SJCRH30 (cell line): ENCODE data around the gene LSP1. TPM values are rescaled to one million over a fixed set of nuclear protein-coding genes. Genes with fewer than 3 reads are reported as not detected.

Experiments
- DNase-seq, 2 experiments: peaks; one replicate each; pipeline ENCODE4 v3.0.0-alpha.2; 2015 to 2020
- H3K27ac ChIP-seq: fragments of 250-450 bp; sonication (Bioruptor Pico); 2 replicates; pipeline ENCODE4 v1.5.1; 2020; ENCODE audit warnings: mild to moderate bottlenecking, moderate library complexity
- H3K27me3 ChIP-seq: fragments of 250-450 bp; sonication (Bioruptor Pico); 2 replicates; pipeline ENCODE4 v1.5.1; 2020; ENCODE audit warnings: mild to moderate bottlenecking, moderate library complexity
- H3K36me3 ChIP-seq: fragments of 250-450 bp; sonication (Bioruptor Pico); 2 replicates; pipeline ENCODE4 v1.5.1; 2020; ENCODE audit warnings: mild to moderate bottlenecking, moderate library complexity
- H3K4me1 ChIP-seq: fragments of 250-450 bp; sonication (Bioruptor Pico); 2 replicates; pipeline ENCODE4 v1.5.1; 2020; ENCODE audit warnings: mild to moderate bottlenecking, moderate library complexity
- H3K4me3 ChIP-seq: fragments of 250-450 bp; sonication (Bioruptor Pico); 2 replicates; pipeline ENCODE4 v1.5.1; 2020; ENCODE audit warnings: mild to moderate bottlenecking, moderate library complexity
- H3K9me3 ChIP-seq: fragments of 250-450 bp; sonication (Bioruptor Pico); replicated peaks from 2 replicates; pipeline ENCODE4 v1.5.1; 2020; ENCODE audit warnings: mild to moderate bottlenecking, moderate library complexity
- total RNA-seq: library from RNA; depleted of rRNA; stranded (reverse); fragments of >200 nt; shearing (Covaris generic); gene quantifications from 2 replicates; pipeline ENCODE4 v1.2.3, GENCODE V29; 2014

Gene LSP1
- total RNA-seq, 1 experiment from 2014 or later, result 15.0 TPM

DNA sequence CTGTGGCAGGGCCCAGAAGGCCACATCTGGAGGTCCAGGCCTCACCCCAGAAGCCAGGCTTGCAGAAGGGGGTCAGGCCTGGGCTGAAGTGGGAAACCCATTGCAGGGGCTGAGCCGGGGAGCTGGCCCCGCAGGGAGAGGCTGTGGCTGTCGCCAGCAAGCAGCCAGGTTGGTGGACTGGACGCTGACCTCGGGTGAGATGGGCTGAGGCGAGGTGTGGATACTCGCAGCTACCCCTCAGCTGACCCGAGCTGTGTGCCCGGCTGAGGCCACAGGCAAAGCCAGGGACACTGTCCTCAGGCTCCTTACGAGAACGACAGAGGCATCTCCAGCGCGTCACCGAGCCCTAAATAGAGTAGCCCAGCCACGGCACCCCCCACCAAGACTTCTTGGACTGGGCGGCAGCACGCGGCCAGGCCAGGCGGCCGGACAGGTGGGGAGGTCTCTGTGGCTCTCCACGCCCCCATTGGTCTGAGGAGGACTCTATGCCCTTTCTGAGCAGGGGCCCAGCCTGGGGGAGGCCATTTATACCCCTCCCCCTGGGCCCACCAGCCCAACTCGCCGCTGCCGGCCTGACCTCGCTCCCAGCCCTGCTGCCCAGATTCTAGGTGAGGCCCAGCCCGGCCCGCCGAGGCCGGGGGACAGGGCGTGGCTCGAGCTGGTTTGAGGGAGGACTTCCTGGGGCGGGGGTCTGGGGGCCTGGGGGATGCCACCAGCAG is 14.3 kb upstream of the LSP1 start, which contains the start of gene TNNI2:
Gene TNNI2 (plus strand): TSS at position 556 of the 719 bp plus-strand sequence. CDS start 716 bp downstream, outside the sequence.
- H3K36me3 ChIP-seq, result no peaks in the 10 kb centered on the region
- peak; percentile 40 to 49 for DNase-seq
- H3K4me3 ChIP-seq, result no peak within 1 kb of the TSS
- H3K4me1 ChIP-seq, result peaks cover 46% of the 10 kb centered on the region
- H3K9me3 ChIP-seq, result no peaks in the 10 kb centered on the region
- peak within 1 kb of the TSS; percentile 67 for H3K27ac ChIP-seq
- no peaks in the 10 kb centered on the region for H3K27me3 ChIP-seq

DNA sequence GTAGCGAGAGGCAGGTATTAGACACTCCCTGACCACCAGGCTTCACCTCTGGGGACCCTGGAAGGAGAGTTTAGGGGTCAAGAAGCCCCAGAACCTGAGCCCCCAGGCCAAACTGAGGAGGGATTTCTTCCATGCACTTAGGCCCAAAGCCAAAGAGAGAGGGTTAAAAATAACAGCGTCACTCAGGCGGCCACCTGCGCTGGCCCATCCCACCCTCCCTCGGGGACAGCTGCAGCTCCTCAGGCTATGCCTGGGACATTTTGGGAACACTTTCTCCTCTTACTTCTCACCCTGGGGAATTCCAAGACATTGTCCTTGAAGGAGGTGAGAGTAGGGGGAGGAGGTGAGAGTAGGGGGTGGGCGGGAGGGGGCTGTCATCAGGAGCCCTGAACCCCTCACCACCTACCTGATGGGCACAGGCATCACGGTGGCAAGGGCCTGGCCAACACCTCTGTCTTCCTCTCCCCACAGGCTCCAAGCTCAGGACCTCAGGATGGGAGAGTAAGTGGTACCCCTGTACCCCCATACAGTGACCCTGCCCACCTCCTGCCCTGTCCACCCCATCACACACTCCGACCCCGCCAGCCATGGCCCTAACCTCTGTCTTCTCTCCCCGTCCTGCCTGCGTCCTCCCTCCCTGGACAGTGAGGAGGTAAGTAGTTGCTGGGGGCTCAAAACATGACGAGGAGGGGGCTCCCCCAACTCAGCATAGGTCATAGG is 13.5 kb upstream of the LSP1 start:
- H3K36me3 ChIP-seq, result no peaks in the 10 kb centered on the region
- DNase-seq, result peak; percentile 70 to 81
- H3K9me3 ChIP-seq, result no peaks in the 10 kb centered on the region
- no peak overlapping the region for H3K4me3 ChIP-seq
- no peaks in the 10 kb centered on the region for H3K27me3 ChIP-seq
- peak overlapping the region; percentile 67 for H3K27ac ChIP-seq
- H3K4me1 ChIP-seq, result peaks cover 38% of the 10 kb centered on the region

DNA sequence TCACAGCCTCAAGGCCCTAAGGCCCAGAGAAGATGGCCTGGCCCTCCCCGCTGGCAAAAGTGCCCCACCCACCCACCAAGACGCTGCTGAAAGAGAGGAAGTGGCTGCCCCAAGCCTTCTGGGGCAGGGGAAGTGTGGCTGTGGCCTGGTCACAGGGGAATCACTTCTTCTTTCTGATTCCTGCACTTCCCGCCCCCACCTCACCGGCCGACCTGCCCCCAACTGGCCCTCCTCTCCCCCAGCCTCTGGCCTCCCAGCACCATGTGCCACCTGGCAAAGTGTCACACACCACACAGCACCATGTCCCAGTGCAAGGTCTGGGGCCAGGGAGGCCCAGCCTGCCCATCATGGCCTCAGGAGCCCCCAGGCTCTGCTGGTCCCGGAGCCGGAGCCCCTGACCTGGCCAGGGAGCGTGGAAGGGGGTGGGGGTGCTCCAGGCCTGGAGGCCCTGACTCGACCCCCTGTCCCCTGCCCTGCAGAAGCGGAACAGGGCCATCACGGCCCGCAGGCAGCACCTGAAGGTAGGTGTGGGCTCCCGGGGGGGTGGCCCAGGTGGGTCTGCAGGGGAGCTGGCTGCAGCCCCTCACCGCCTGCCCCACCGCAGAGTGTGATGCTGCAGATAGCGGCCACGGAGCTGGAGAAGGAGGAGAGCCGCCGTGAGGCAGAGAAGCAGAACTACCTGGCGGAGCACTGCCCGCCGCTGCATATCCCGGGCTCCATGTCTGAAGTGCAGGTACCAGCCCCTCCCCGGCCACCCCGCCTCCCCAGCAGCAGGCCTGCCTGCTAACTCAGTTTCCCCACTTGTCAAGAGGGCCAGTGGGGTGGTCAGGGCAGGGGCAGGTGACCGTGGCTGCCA is 12.7 kb upstream of the LSP1 start:
- Histone ChIP-seq H3K36me3 (no peaks in the 10 kb centered on the region), H3K27ac (peak overlapping the region; percentile 67), H3K4me3 (no peak overlapping the region), H3K27me3 (peaks cover 6% of the 10 kb centered on the region; the same call in 1 of the 2 replicates), H3K4me1 (peaks cover 38% of the 10 kb centered on the region), H3K9me3 (no peaks in the 10 kb centered on the region)
- DNase-seq, result no peak

DNA sequence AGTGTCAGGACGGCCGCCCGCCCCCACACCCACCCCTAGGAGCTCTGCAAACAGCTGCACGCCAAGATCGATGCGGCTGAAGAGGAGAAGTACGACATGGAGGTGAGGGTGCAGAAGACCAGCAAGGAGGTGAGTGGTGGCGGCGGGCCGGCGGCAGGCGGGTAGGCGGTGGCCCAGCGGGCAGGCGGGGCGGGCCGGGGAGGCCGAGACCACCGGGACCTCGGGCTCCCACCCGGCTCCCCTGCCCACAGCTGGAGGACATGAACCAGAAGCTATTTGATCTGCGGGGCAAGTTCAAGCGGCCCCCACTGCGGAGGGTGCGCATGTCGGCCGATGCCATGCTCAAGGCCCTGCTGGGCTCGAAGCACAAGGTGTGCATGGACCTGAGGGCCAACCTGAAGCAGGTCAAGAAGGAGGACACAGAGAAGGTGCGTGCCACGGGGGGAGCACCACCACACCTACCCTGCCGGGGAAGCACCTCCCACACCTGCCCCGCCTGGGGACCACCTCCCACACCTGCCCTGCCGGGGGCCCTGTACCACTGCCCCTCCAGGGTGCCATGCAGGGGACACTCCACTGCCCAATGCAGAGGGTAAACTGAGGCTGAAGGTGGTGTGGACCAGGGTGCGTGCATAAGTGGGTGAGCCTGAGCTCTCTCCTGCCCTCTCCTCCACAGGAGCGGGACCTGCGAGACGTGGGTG is 12.0 kb upstream of the LSP1 start:
- no peak overlapping the region for H3K4me3 ChIP-seq
- no peak overlapping the region for H3K27ac ChIP-seq
- H3K9me3 ChIP-seq, result no peaks in the 10 kb centered on the region
- peaks cover 34% of the 10 kb centered on the region for H3K4me1 ChIP-seq
- no peaks in the 10 kb centered on the region for H3K36me3 ChIP-seq
- DNase-seq, result no peak
- peaks cover 11% of the 10 kb centered on the region; the same call in 1 of the 2 replicates for H3K27me3 ChIP-seq

GRCh38 chr11:1841511-1842148 is 11.3 kb upstream of the LSP1 start:
- Histone ChIP-seq H3K4me3 (no peak overlapping the region), H3K9me3 (no peaks in the 10 kb centered on the region), H3K27ac (no peak overlapping the region), H3K4me1 (peaks cover 38% of the 10 kb centered on the region), H3K27me3 (peaks cover 11% of the 10 kb centered on the region; the same call in 1 of the 2 replicates), H3K36me3 (no peaks in the 10 kb centered on the region)
- DNase-seq, result no peak

- H3K4me3 ChIP-seq, result no peak overlapping the region
- H3K27me3 ChIP-seq, result peaks cover 11% of the 10 kb centered on the region; the same call in 1 of the 2 replicates
- H3K4me1 ChIP-seq, result peaks cover 42% of the 10 kb centered on the region
- H3K9me3 ChIP-seq, result no peaks in the 10 kb centered on the region
- H3K27ac ChIP-seq, result no peak overlapping the region
- no peaks in the 10 kb centered on the region for H3K36me3 ChIP-seq
- DNase-seq, result no peak
Observed at GRCh38 chr11:1842149-1843097, 10.5 kb upstream of the LSP1 start.

GRCh38 chr11:1843098-1843473 is 9.8 kb upstream of the LSP1 start:
- Histone ChIP-seq H3K27ac (no peak overlapping the region), H3K4me1 (peaks cover 36% of the 10 kb centered on the region), H3K36me3 (no peaks in the 10 kb centered on the region), H3K27me3 (peaks cover 11% of the 10 kb centered on the region; the same call in 1 of the 2 replicates), H3K9me3 (no peaks in the 10 kb centered on the region), H3K4me3 (no peak overlapping the region)
- DNase-seq, result no peak

GRCh38 chr11:1843796-1844195 is 9.1 kb upstream of the LSP1 start:
- Histone ChIP-seq H3K27ac (no peak overlapping the region), H3K4me1 (peaks cover 28% of the 10 kb centered on the region), H3K27me3 (peaks cover 11% of the 10 kb centered on the region; the same call in 1 of the 2 replicates), H3K4me3 (no peak overlapping the region), H3K9me3 (no peaks in the 10 kb centered on the region), H3K36me3 (no peaks in the 10 kb centered on the region)
- DNase-seq, result no peak

GRCh38 chr11:1844221-1845094 is 8.4 kb upstream of the LSP1 start:
- Histone ChIP-seq H3K36me3 (no peaks in the 10 kb centered on the region), H3K9me3 (no peaks in the 10 kb centered on the region), H3K4me1 (peaks cover 24% of the 10 kb centered on the region), H3K4me3 (no peak overlapping the region), H3K27me3 (peaks cover 11% of the 10 kb centered on the region; the same call in 1 of the 2 replicates), H3K27ac (no peak overlapping the region)
- no peak for DNase-seq

GRCh38 chr11:1845095-1845429 is 7.8 kb upstream of the LSP1 start:
- no peak for DNase-seq
- H3K4me1 ChIP-seq, result peaks cover 18% of the 10 kb centered on the region

DNA sequence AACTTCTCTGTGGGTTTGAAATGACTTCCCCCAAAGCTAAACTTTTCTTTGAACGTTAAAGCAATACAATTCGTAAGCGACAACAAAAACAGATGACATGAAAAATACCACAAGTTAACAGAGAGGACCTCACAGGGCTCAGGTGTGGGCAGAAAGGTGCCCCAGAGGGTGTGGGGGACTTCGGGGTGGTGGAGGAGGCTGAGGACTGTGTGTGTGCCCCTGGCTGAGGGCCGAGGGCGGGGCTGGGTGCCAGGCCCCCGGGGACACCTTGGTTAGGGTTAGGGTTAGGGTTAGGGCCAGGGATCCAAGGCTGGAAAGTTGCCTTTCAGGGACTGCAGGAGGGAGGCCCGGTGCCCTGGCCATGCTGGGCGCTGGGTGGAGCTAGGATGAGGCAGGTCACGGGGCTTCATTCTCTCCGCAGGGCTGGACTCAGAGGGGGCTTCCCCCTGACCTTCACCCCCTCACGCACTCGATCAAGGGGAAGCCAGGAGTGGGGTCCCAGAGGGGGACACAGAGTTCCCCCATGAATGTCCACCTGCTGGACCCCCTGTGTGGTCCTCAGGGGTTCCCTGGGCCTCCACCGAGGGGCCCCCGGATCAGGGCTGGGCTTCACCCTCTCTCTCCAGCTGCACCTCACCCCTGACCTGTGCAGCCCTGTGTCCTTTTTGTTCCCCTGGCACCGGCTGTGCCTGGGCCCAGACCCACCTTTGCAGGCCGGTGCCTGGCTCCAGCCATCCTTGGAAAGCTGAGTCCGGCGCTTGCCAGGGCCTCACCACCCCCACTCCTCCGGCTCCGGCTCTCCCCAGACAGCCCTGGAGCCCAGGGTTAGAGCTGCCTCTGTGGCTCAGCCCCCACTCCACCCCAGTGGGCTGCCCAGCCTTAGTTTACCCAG is 7.1 kb upstream of the LSP1 start:
- H3K4me1 ChIP-seq, result peaks cover 17% of the 10 kb centered on the region
- no peak overlapping the region for H3K4me3 ChIP-seq
- no peak for DNase-seq
- H3K27me3 ChIP-seq, result peaks cover 11% of the 10 kb centered on the region; the same call in 1 of the 2 replicates
- no peaks in the 10 kb centered on the region for H3K9me3 ChIP-seq
- H3K27ac ChIP-seq, result no peak overlapping the region
- no peaks in the 10 kb centered on the region for H3K36me3 ChIP-seq

More at GRCh38 chr11:1845095-1845429, 7.8 kb upstream of the LSP1 start:
- Histone ChIP-seq H3K9me3 (no peaks in the 10 kb centered on the region), H3K27me3 (peaks cover 11% of the 10 kb centered on the region; the same call in 1 of the 2 replicates), H3K4me3 (no peak overlapping the region), H3K27ac (no peak overlapping the region), H3K36me3 (no peaks in the 10 kb centered on the region)
